Hair follicle dermal papilla cell (primary cell): ENCODE data around the gene BUD13. TPM values are rescaled to one million over a fixed set of nuclear protein-coding genes. Genes with fewer than 3 reads are reported as not detected.

Experiments
- total RNA-seq: library from RNA; depleted of rRNA; stranded (reverse); fragments of >200 nt; gene quantifications from 2 replicates; pipeline ENCODE4 v1.2.3, GENCODE V29; 2012

Gene BUD13
- 13.8 and 14.1 TPM in 2 replicates for total RNA-seq

GRCh38 chr11:116772443-116773202 is at the start of gene BUD13:
Gene BUD13, minus strand, starts transcription at chr11:116772987. Its CDS starts 23 bp downstream, at chr11:116772964.

GRCh38 chr11:116791813-116792143 is 19.0 kb upstream of the BUD13 start, which contains the start of gene APOA5:
Gene APOA5, minus strand, starts transcription at chr11:116791879. Its CDS starts 19 bp downstream, at chr11:116791860.

GRCh38 chr11:116787786-116788486 is 15.1 kb upstream of the BUD13 start, which contains the start of gene ZPR1:
Gene ZPR1, minus strand, starts transcription at chr11:116788023. Its CDS starts 33 bp downstream, at chr11:116787990.

Other genes starting within 250 kb of the BUD13 start
- gene ZPR1, start 15.0 kb upstream of the BUD13 start, total RNA-seq, result 29.0 and 35.5 TPM in 2 replicates
- gene APOA5, start 18.9 kb upstream of the BUD13 start, total RNA-seq, result 0.12 TPM in 1 of 2 replicates, not detected in the other
- gene APOA4, start 50.3 kb upstream of the BUD13 start, total RNA-seq, result not detected in 2 replicates
- gene APOC3, start 56.9 kb upstream of the BUD13 start, total RNA-seq, result not detected in 2 replicates
- gene APOA1, start 64.6 kb upstream of the BUD13 start, total RNA-seq, result 0.32 TPM in 1 of 2 replicates, not detected in the other